Stimulated activated CD8-positive, alpha-beta memory T cell treated with anti-CD3 and anti-CD28 coated beads, Interleukin-7, amount 100 ng/mL, for 4 hours (primary cell): ENCODE data around the gene ATF7IP.
A peak's percentile ranks its signal among the peaks of the same experiment; 100 is the strongest.
"Not testable (repeated sequence)": the region's sequence is repeated elsewhere in the genome, so short reads cannot be mapped to it uniquely, and the experiment has no call there.

Experiments used
- DNase-seq, 2 donors: peaks; one replicate each; pipeline ENCODE4 v3.0.0-alpha.2; 2020; ENCODE audit warnings: low read depth in 2 of 2

The ATF7IP gene

DNA sequence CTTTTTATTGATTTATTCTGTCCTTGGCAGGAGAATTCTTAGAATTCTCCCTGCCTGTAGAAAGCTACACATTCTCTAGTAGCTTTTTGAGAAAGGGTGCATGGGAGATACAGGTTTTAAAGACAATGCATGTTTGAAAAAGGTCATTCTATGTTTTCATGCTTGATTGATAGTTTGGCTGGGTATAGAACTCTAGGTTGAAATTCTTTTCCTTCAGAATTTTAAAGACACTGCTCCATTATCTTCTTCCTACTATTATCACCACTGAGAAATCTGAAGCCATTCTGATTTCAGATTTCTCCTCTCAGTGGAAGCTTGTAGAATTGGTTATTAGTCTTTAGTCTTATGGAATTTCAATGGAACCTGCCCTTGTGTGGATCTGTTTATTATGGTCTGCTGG, 14.0 kb downstream of the ATF7IP start:
- no peak for DNase-seq

DNA sequence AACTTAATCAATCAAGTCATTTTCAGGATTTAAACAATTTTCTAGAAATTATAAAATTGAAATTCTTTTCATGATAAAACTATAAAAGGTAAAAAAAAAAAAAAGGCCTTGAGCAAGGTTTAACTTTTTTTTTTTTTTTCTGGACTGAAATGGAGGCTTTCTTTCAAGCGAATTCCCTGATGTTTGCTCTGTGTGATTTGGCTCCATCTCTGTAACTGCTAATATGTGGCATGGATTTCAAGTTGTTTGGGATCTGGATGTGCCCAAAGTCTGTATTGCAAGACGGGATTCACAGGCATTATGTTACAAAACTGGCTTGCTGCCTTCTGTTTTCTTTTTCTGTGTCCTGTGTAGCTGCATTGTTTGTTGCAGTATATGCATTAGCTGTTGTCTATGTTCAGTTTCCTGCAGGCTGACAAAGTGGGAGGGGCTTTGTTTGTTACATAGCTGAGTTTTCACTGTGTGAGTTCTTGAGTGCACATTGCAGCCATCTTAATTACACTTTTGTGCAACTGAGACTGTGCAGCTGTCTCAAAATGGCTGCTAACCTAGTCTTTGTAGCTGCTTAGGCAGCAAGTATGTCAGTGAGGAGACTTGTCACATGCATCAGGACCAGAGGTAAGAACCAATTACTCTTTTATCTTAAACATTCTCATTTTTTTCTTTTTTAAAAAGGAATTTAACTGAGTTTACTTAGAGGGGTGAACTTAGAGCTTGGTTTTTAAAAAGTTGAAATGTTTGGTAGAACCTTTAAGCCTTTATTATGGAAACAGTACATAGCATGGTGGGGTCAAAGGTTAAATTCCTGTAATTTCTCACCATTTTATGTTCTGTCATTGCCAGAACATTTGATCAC, 19.5 kb downstream of the ATF7IP start:
- peak in 1 of 2 donors; percentile 48 for DNase-seq

DNA sequence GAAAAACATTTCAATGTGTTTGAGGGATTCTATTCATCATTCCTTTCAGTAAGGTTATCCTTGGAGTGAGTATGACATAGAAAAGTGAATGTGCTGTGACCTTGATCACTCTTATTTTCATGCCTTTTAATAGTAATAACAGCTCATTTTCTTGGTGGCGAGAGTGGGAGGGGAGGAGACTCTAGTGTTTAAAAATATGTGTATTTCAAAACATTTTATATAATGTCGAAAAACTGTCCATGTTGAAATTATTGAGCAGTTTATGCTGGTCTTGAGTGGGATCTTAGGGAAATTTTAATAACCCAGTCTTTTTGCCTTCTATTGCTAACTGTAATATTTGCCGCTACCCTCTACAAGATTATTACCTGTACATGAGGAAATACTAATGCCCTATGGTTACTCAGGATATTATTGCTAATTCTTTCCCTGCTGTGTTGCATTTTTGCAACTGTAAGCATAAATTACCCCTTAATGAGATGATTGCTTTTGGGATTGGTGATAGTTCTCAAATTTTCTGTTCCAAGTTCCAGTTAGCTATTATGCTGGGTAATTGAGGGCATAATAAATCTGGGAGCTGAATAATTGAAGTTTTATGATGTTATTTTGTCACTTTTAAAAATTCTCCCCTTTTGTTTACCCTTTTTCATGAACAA, 21.9 kb downstream of the ATF7IP start:
- DNase-seq = no peak

DNA sequence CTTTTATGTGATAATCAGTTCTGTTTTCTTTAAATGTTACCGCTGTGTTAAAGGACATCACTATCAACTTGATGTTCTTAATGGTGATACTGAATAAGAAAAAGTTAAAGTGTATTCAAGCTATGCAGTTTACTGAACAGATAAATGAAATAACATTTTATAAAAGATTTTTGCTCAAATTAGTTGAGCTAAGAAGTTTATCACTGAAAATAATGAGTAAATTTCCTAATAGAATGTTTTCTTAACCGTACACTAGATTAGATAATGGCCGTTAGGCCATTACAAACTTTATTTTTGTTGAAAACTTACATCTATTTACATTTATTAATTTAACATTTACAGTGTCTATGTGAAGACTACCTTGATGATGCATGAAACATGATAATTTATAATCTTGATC, 25.0 kb downstream of the ATF7IP start:
- no peak for DNase-seq

DNA sequence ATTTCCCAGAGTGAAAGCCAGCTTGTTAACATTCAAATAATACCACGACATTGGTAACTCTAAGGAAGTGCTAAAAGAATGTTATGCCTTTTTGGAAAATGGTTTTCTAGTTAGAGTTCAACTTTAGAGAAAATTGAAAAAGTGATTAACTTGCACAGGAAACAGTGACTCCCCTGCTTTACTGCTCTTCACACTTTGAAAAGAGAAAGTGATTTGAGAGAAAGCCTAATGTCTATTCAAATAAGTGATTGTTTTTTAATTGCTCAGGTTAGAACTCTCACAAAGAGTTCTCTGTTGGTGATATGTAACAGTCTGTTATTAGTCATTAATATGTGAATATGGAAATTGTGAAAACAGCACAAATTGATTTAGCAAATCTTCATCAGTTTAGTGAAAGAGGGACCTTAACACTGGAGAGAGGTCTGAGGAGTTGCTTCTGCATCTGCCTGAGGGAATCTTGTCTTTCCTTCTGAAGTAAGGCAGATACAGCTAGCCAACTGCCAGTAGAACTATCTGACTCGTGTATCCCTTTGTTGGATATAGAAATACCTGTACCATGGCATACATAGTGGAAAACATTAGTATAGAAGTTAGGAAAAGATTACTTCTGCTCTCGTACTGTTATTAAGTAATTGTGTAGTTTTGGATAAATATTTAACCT, 25.5 kb downstream of the ATF7IP start:
- no peak for DNase-seq

DNA sequence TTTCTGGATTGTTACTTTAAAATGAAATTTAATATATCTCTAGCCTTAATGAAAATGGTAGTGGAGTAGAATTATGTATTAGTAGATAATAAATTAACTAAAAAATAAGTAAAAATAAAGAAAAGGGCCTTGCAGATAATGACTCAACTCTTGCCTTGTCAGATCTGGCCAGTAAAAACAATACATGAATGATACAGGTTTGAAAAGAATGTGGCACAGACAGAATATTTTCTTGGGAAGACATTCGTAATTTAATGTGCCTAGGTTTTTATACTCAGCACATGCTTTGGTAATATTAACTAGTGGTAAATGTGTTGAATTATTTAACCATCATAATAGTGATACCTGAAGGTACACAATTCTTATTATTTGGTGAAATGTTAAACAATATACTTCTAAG, 28.3 kb downstream of the ATF7IP start:
- DNase-seq = no peak

DNA sequence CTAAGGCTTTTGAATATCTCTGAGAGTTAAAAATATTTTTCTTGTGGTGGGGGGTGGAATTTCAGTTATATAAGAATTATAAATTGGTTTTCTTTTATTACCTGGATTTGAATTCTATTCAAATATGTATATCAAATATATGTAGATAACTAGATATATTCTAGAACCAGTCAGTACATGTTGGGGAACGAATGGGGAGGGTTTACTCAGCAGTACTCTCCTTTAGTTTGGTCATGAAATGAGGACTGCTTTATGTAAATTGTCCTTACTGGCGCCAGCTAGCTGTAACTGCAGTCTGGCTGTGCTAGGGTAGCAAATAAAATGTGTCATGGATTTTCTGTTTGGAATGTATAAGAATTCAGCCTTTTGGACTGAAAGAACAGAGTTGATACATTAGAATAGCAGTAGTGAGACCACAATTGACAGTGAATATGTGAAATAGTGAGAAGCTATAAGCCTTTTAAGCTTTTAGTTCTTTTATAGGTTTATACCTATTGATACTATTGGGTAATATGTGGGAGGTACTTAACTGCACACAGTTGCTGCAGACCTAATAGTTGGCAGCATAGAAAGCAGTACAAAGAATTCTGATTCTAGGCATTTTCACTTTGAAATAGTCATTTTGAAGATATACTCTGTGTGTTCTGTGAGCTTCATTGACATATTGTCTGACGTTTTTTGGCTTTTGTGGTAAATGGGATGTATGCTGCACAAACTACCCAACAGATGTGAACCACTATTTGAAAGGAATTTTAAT, 29.0 kb downstream of the ATF7IP start:
- no peak for DNase-seq

DNA sequence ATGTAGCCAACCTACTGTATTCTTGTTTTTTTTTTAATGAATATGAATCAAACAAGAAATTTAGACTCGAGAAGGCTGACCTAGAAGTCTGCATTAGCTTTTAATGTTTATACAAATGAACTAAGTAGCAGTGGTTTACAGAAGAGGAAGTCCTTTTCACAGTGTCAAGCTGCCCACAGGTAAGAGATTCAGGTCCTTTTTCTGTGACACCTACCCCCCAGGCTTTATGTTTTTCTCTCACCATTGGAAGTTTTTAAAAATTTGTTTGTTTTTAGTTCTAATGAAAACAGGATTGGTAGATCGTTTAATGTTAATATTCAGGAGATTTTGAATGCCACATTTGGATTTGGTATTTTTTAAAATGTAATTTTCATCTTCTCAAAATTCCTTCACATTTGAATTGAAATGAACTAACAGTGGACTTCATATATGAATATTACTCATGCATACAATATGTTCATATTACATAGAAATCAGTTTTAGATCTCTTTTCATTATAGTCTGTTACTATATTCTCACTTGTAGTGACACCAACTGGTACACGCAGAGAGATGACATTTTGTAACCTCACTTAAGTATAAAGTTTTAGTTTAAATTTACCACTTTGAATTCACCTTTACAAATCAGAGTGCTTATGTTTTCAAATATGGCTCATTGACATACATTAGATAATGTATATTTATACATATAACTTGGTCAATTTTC, 29.7 kb downstream of the ATF7IP start:
- no peak for DNase-seq

DNA sequence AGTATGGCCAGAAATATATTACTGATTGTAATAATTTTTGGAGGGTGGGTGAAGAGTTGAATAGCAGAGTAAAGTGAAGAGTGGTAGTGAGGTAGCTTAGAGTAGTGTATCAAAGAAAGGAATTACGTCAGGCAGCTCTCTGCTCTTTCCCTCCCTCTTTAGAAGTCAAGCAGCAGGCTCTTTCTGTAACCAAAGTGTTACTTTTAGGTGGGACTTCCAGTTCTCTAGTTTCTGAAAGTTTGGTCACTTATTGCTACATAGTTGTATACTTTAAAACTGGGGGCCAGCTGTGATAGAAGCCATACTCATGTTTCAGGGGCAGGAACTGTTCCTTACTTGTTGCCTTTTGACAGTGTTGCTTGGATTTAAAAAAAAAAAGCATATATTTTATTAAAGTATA, 30.6 kb downstream of the ATF7IP start:
- DNase-seq = no peak

DNA sequence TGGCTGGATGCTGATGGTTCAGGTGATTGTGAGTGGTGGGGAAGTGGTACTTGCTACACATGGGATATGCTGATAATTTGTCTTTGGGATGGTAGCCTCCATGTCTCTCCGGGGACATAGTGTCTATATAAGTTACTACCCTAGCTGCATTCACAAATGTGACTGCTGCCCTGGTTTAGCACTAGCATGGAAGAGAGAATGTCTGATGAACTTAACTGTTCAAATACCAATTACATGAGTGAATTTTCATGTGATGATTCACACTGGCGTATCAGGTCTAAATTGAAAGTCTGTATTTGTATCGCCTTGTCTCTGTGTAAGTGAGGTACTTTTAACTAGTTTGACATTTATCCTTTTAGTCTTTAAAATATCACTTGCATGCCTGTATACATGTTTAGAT, 34.4 kb downstream of the ATF7IP start:
- DNase-seq = no peak

DNA sequence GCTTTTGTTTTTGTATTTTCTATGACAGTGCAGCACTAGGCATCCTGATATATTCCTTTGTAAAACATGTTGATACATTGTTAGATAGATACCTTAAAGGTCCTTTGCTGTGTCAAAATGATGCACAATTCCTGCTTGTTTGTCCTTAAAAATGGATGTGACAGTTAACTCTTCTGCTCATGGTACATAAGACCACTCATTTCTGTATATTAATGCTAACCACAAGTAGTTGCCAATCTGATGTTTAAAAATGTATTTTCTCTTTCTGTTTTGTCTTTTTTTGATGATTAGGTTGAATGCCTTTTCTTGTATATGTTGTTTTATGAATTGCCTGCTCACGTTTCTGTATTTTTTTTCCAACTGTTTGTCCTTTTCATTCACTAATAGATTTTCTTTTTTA, 35.1 kb downstream of the ATF7IP start:
- no peak for DNase-seq

DNA sequence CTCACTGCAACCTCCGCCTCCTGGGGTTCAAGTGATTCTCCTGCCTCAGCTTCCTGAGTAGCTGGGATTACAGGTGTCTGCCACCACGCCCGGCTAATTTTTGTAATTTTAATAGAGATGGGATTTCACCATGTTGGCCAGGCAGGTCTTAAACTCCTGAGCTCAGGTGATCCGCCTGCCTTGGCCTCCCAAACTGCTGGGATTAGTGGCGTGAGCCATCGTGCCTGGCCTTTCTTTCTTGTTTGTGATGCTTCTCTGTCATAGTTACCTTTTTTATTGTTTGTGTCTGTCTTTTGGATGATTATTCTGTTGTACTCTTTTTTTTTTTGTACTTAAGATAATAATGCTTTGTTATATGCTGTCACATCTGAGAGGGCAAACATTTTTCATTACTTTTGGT, 35.8 kb downstream of the ATF7IP start:
- DNase-seq = not testable (repeated sequence)

DNA sequence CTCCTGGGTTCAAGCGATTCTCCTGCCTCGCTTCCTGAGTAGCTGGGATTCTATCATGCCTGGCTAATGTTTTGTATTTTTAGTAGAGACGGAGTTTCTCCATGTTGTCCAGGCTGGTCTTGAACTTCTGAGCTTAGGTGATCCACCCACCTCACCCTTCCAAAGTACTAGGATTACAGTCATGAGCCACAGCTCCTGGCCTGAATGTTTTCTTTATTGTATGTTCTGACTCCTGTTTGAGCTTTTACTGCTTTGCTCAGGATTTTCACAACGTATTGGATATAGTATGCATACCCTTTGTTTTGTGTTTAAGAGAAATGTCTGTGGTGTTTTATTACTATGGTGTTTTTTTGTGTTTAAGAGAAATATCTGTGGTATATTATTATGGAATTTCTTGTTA, 37.2 kb downstream of the ATF7IP start:
- DNase-seq = no peak

DNA sequence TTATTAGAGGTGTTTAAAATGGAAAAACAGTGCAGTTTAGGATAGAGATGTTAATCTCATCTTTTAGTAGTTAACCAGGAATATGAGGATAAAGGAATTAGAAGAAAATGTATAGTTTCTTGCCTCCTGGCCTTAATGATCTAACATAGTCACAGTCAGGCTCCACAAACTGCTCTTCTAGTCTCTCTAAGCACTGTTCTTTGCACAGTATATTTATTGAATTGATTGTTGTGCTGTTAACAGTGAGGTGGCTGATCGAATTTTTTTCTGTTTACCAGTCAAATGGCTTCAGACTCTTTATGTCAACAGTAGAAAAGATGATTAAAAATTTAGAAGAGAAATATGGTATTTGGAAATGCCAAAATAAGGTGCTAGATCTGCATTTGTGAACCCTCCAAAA, 37.8 kb downstream of the ATF7IP start:
- DNase-seq = no peak

DNA sequence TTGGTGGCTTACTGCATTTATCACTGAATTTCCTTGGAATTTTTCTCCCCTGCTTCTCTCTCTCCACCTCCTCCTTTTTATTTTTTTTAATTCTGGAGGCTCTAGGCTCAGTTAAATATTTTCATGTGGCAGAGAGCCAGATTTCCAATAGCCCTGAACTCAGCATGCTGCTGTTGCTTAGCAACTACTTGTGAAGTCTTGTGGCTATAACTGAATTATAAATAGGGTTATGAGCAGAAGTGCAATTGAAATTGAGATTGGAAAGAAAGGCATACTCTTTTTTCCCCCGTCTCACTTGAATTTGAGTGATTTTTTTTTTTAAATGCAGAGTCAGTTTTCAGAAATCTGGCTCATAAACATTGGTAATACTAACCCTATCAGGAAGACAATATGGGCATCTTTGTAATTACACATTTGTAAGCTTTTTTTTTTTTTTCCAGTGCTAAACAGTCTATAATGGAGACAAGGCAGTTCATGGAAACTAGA, 38.3 kb downstream of the ATF7IP start:
- no peak for DNase-seq

DNA sequence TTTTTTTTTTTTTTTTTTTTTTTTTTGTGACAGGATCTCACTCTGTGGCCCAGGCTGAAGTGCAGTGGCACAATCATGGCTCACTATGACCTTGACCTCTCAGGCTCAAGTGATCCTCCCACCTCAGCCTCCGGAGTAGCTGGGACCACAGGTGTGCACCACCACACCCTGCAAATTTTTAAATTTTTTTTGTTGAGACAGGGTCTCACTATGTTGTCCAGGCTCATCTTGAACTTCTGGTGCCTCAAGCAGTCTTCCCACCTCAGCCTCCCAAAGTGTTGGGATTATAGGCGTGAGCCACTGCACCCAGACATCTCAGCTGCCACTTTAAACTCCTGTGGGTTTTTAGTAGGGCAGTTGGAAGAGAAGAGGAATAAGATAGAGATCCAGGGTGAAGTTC, 39.9 kb downstream of the ATF7IP start:
- DNase-seq = not testable (repeated sequence)

DNA sequence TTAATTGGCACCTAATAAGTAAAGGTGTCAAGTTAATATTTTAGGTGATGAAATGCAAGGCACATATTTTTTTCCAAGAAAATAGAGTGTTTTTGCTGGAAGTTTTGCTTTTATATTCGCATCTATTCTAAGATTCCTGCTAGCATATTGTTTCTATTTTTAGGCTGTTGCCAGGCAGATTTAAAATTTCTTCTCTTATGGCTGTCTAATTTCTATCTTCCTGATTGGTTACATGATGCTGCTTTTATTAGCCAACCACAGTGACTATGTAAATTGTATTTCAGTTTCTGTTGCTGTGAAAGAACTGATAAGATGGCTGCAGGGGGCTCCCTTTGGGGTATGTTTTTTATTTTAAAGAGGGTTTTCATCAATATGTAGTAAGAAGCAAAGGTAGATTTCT, 42.7 kb downstream of the ATF7IP start:
- DNase-seq = no peak

DNA sequence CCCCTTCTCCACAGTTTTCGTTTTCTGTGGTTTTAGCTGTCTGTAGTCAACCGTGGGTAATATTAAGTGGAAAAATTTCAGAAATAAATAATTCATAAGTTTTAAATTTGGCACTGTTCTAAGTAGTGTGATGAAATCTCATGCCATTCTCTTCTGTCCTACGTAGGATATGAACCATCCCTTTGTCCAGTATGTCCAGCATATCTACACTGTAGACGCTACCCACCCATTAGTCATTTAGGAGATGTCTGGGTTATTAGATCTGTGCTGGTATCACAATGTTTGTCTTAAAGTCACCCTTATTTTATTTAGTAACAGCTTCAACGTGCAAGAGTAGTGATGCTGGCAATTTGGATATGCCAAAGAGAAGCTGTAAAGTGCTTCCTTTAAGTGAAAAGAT, 44.7 kb downstream of the ATF7IP start:
- DNase-seq = no peak

DNA sequence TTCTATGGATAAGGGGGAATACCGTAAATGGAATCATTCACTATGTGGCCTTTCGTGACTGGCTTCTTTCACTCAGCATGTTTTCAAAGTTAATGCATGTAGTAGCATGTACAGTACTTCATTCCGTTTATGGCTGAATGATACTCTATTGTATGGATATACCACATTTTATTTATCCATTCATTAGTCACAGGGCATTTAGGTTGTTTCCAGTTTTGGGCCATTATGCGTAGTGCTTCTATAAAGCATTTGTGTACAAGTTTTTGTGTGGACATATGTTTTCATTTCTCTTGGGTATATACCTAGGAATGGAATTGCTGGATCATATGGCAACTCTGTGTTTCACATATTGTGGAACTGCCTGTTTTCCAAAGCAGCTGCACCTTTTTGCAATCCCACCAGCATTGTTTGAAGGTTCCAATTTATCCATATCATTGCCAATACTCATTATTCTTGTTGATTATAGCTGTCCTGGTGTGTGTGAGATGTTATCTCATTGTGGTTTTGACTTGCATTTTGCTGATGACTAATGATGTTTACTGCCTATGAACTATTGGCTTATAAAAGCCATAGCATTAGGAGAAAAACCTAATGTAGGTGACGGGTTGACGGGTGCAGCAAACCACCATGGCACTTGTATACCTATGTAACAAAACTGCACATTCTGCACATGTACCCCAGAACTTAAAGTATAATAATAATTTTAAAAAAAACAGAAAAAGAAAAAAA, 45.5 kb downstream of the ATF7IP start:
- no peak for DNase-seq

DNA sequence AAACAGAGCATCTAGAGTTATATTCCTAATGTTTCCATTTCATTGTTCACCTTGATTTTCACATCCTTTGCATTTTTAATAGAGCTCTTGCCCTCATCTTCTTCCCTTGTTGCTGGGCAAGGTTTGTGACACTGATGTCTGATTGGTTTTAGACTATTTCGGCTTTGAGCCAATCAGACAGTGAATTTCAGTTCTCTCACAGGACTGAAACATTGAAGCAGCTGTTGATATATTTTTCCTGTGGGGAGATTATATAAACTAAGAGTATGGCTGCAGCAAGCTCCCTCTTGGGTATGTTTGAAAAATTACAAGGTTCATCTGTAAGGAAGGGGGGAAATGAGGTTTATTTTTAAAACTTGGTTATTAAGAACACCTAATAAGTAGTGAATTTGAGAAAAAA, 51.2 kb downstream of the ATF7IP start:
- no peak for DNase-seq

DNA sequence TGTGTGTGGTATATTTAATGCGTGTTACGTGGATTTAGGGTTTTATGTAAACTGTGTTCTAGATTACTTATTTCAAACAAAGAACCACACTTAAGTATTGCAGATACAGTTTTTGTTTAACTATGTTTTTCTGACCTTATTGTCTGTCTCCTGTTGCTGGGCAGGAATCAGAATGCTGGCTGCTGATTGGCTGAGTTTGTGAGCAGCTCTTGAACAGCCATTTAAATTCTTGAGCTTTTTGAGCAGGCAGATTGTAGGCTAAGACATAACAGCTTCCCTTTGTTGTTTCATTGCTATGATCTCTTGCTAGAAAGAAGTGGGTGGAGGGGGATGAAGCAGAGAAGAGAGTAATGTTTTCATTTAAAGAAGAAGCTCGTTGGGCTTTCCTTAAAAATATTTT, 52.2 kb downstream of the ATF7IP start:
- DNase-seq = peak; percentile 43 to 45
